SK-N-DZ (cell line): ENCODE data around the gene APOA1.
"Not testable (repeated sequence)": the region's sequence is repeated elsewhere in the genome, so short reads cannot be mapped to it uniquely, and the experiment has no call there.

Experiments used
- DNase-seq: peaks from one replicate; pipeline ENCODE4 v3.0.0-alpha.2; 2015; ENCODE audit warnings: low spot score

Gene APOA1

DNA sequence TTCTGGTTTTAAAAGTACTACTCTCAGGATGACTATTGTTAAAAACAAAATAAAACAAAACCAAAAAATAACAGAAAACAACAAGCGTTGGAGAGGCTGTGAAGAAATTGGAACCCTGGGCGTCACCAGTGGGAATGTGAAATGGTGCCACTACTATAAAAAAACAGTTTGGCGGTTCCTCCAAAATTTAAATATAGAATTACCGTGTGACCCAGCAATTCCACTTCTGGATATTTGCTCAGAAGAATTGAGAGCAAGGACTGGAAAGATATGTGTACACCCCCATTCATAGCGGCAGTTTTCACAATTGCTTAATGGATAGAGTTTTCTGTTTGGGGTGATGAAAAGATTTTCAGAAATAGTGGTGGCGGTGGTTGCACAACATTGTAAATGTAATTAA is 22.9 kb downstream of the APOA1 start:
- no peak for DNase-seq

GRCh38 chr11:116813781-116814471 is 23.5 kb downstream of the APOA1 start:
- no peak for DNase-seq

GRCh38 chr11:116813170-116813569 is 24.3 kb downstream of the APOA1 start:
- no peak for DNase-seq

DNA sequence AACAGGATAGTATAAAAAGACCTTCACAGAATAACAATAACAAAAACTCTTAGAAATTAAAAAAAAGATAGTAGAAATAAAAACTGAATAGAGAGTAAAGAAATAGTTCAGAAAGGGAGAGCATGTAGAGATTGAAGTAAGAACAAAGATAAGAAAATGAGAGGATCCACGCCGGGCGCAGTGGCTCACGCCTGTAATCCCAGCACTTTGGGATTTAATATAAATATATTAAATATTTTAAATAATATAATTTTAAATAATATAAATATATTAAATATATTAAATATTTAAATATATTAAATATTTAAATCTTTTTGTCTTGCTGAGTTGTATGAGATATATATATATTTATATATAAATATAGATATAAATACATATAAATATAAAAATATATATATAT is 25.3 kb downstream of the APOA1 start:
- DNase-seq: no peak

GRCh38 chr11:116811194-116811593 is 26.2 kb downstream of the APOA1 start:
- DNase-seq: no peak

DNA sequence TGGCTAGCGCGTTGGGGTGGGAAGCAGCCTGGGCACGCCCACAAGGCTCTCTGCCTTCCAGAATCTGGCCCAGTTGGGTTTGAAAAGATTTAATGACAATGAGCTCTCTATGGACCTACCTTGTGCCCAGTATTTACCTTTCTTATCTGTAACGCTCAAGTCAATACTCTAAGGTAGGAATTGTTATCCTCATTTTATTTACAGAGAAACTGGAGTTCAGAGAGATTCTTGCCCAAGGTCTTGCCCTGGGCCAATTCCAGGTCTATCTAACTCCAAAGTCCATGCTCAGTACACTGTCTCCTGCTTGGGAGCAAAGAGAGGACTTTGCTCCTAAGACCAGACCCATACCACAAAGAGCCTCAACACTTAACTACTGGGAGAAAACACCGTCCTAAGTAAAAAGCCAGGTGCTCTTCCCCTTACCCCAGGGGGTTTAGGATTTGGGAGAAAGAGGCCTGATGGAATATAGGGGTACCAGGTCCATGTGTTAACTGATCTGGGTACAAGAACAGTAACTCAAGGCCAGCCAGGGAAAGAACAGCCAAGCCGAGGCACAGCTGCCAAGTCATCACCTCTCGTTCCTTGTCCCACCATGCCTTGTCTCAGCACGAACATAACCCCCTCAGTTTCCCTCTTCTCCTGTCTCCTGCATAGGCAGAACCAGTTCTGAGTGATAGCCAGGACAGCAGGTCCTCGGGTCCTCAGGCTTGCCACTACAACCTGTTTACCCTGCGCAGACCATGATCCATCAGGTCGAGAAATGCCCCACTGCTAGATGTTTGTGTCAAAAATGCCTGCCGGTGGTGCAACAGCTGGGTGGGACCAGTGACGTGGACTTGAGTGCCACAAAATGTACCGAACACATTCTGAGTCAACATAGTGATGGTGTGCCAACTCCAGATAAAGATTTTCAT is 28.9 kb downstream of the APOA1 start:
- DNase-seq: no peak

DNA sequence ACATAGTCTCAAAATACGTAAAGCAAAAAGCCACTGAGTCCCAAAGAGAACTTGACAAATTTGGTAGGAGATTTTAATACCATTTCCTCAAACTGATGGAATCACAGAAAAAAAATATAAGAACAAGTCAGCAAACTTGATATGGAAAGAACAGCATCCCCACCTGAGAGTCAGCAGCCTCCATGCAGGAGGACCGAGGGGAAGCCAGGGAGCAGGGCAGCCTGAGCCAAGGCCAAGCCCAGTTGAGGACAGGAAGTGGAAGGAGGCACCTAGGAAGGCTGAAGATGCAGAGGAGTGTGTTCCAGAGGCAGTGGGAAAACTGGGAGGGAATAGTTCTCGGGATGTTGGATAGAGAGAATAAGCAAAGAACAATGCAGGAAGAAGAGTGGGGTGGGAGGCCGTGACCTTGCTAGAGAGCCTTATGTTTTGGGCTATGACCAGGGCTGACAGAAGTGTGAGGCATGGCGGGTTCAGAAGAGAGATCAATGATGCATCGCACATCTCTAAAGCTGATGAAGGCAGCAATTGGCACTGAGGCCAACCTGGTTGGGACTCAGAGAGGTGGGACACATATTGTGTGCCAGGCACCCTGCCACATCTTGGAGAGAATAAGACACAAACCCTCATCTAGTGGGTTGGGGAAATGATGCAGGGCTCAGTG is 29.7 kb downstream of the APOA1 start:
- DNase-seq: no peak

DNA sequence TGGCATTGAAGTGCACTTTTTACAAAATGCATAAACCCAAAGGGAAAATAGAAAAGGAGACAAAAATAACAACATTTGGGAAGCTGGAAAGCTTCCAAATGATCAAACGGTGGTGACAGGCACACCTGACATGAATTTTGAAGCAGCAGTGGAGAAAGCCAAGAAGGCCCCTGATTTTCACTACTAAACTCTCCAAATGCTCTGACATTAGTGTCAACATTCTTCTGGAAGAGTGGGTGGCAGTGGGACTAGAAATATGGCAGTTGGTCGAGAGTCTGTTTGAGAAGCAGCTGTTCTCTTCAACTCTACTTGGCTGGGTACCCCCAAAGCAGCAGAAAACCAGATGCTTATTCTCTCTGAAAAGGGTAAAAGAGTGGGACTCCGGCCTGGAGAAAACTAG is 33.4 kb downstream of the APOA1 start:
- DNase-seq: no peak

- DNase-seq: not testable (repeated sequence)
Observed at GRCh38 chr11:116801662-116802061, 35.8 kb downstream of the APOA1 start.

DNA sequence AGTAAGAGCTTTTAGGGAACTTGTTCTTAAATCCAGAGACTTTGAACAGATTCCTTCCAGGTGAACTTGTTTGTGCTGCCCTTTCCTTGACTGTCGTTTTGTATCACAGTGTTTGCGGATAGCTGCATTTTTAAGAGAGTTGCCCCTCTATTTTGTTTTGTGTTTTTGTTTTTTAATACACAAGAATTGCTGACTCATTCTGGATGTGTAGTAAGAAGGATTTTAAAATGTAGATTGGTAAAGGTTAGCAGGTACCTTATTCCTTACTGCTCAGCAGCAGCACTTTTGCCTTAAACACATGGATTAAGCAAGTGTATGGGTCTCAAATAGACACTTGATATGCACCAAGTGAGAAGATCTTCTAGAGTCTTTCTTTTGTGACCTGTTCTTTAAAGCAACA is 36.8 kb downstream of the APOA1 start:
- no peak for DNase-seq

GRCh38 chr11:116798368-116798767 is 39.1 kb downstream of the APOA1 start:
- DNase-seq: no peak

- DNase-seq: no peak
Observed at GRCh38 chr11:116797816-116798215, 39.6 kb downstream of the APOA1 start.

GRCh38 chr11:116796548-116796947 is 40.9 kb downstream of the APOA1 start:
- no peak for DNase-seq

- DNase-seq: no peak
Observed at GRCh38 chr11:116794851-116795250, 42.6 kb downstream of the APOA1 start.

- peak; percentile 43 for DNase-seq
Observed at GRCh38 chr11:116793772-116794097, 43.7 kb downstream of the APOA1 start.

GRCh38 chr11:116792869-116793771 is 44.3 kb downstream of the APOA1 start:
- DNase-seq: no peak

DNA sequence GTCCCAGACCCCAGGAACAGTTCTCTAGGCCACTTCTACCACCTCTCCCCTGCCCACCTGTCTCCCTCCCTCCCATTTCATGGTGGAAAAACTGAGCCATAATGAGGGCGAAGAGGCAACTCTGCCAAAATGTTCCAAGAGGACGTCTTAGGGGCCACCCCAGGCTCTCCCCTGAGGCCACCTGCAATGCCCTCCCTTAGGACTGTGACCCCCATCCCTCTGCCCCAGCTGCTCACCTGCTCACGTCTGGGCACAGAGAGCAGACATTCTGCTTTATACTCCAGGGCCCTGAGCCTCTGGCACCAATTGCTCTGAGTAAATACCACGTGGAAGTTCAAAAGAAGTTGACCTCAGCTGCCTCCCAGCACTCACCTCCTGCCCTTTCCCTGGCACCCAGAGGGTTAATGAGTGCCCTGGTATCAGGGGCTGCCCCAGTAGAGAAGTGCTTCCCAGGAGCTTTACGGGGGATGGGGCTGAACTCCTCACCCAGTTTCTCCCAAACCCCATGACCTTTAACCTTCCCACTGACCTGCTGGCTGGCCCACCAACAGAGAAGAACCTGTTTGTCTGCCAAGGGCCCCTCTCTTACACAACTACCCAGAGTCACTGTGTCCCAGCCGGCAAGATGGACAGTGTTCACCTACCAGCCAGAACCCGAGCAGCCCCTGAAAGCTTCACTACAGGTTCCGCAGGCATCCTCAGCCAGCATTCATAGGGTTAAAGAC is 45.1 kb downstream of the APOA1 start:
- DNase-seq: no peak

DNA sequence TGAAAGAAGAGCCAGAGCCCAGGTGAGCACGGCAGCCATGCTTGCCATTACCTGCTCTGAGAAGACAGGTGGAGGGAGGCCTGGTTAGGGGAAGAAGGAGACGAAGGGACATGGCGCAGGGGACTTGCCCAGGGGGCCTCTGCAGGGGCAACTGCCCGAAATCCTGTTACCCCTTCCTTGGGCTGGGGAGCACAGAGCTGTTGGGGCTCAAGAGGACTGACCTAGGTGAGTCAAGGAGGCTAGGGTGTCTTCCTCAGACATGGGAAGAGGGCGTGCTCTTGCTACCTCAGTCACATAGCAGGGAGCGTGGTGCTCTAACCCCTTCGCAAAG is 45.6 kb downstream of the APOA1 start, which contains the start of gene APOA5:
TSS of gene APOA5 (minus strand) at position 67 of the 331 bp plus-strand sequence. CDS start at position 48, 19 bp downstream.
- DNase-seq: no peak

GRCh38 chr11:116791002-116791812 is 46.2 kb downstream of the APOA1 start:
- peak; percentile 61 for DNase-seq
